Fibroblast of lung (primary cell): ENCODE measurements around the gene CDKAL1. TPM values are rescaled to one million over a fixed set of nuclear protein-coding genes. Genes with fewer than 3 reads are reported as not detected.
"Not testable (repeated sequence)": the region's sequence is repeated elsewhere in the genome, so short reads cannot be mapped to it uniquely, and the experiment has no call there.

Experiments
- DNase-seq, 2 donors: peaks; one replicate each; pipeline versions ENCODE4 v3.0.0 to v3.0.0-alpha.2; 2010; ENCODE audit warnings: low read depth in 2 of 2
- H2AFZ ChIP-seq: 2 replicates; pipeline ENCODE4 v1.5.1; 2012; ENCODE audit warnings: low read length, control low read depth, inconsistent platforms
- H3K27ac ChIP-seq: 2 replicates; pipeline ENCODE4 v1.5.1; 2011; ENCODE audit warnings: low read length, control low read depth; ENCODE audit not compliant: insufficient read depth
- H3K27me3 ChIP-seq: 2 replicates; pipeline ENCODE4 v1.5.1; 2011; ENCODE audit warnings: mild to moderate bottlenecking, low read length; ENCODE audit not compliant: control insufficient read depth, insufficient read depth
- H3K36me3 ChIP-seq: 2 replicates; pipeline ENCODE4 v1.5.1; 2011; ENCODE audit warnings: low read length; ENCODE audit not compliant: control insufficient read depth, insufficient read depth
- H3K4me1 ChIP-seq: 2 replicates; pipeline ENCODE4 v1.5.1; 2011; ENCODE audit warnings: low read length; ENCODE audit not compliant: control insufficient read depth, insufficient read depth; ENCODE audit errors: extremely low read depth
- H3K4me2 ChIP-seq: 2 replicates; pipeline ENCODE4 v1.5.1; 2011; ENCODE audit warnings: low read length, control low read depth; ENCODE audit not compliant: insufficient read depth; ENCODE audit errors: extremely low read depth
- H3K4me3 ChIP-seq, 4 experiments: fragments of 200-600 bp in 1 of 4; sonication (generic) in 1 of 4; replicated peaks in 1 of 4; 2 replicates each; pipeline ENCODE4 v1.5.1; 2011 to 2016; ENCODE audit warnings: low read length in 4 of 4, low read depth in 3 of 4, mild to moderate bottlenecking in 3 of 4, control low read depth in 2 of 4, inconsistent platforms in 1 of 4, mixed read lengths in 1 of 4; ENCODE audit not compliant: insufficient read depth in 1 of 4; ENCODE audit errors: control extremely low read depth in 1 of 4
- H3K79me2 ChIP-seq: 2 replicates; pipeline ENCODE4 v1.5.1; 2012; ENCODE audit warnings: mild to moderate bottlenecking, low read length, inconsistent platforms; ENCODE audit not compliant: control insufficient read depth, insufficient read depth
- H3K9ac ChIP-seq: 2 replicates; pipeline ENCODE4 v1.5.1; 2011; ENCODE audit warnings: mild to moderate bottlenecking, low read length, control low read depth; ENCODE audit not compliant: insufficient read depth
- H3K9me3 ChIP-seq: 2 replicates; pipeline ENCODE4 v1.5.1; 2012; ENCODE audit warnings: low read depth, low read length; ENCODE audit not compliant: control insufficient read depth, insufficient read depth
- H4K20me1 ChIP-seq: 2 replicates; pipeline ENCODE4 v1.5.1; 2011; ENCODE audit warnings: low read length; ENCODE audit not compliant: control insufficient read depth, insufficient read depth; ENCODE audit errors: extremely low read depth
- EZH2 ChIP-seq: IDR thresholded peaks from 2 replicates; pipeline ENCODE4 v1.5.1; 2012; ENCODE audit warnings: low read length, control low read depth, mild to moderate bottlenecking; ENCODE audit errors: missing control alignments
- polyA plus RNA-seq, 2 donors: library from polyadenylated mRNA; depleted of rRNA in 1 of 2; stranded (reverse) in 1 of 2; unstranded in 1 of 2; fragments of >200 nt; gene quantifications; 2 replicates each; pipeline ENCODE4 v1.2.1, GENCODE V29; 2011 to 2012; ENCODE audit warnings: missing spikeins in 1 of 2
- total RNA-seq: library from RNA; depleted of rRNA; stranded (reverse); fragments of >200 nt; gene quantifications from 2 replicates; pipeline ENCODE4 v1.2.1, GENCODE V29; 2014
- TF ChIP-seq, protein P1 (sequence below), 2 donors: IDR thresholded peaks in 1 of 2; conservative IDR thresholded peaks in 1 of 2; 1 replicate in 1 of 2; 2 replicates in 1 of 2; pipeline ENCODE4 v1.5.1; 2011 to 2012; ENCODE audit warnings: low read length in 2 of 2, control low read depth in 1 of 2, inconsistent platforms in 1 of 2, low read depth in 1 of 2, mild to moderate bottlenecking in 1 of 2

The CDKAL1 gene
- total and polyA plus RNA-seq, 2 donors (not counting 1 experiment from before 2014, with no cell fraction given): 7.4 to 15.0 TPM

- Histone ChIP-seq H2AFZ (no peak overlapping the region), H3K36me3 (no peaks in the 10 kb centered on the region), H3K4me2 (no peak overlapping the region), H3K4me1 (no peaks in the 10 kb centered on the region), H3K9me3 (no peaks in the 10 kb centered on the region), H3K27me3 (no peaks in the 10 kb centered on the region), H3K9ac (no peak overlapping the region), H4K20me1 (no peaks in the 10 kb centered on the region), H3K4me3 (no peak overlapping the region), H3K79me2 (no peaks in the 10 kb centered on the region), H3K27ac (no peak overlapping the region)
- TF ChIP-seq, protein P1, sequence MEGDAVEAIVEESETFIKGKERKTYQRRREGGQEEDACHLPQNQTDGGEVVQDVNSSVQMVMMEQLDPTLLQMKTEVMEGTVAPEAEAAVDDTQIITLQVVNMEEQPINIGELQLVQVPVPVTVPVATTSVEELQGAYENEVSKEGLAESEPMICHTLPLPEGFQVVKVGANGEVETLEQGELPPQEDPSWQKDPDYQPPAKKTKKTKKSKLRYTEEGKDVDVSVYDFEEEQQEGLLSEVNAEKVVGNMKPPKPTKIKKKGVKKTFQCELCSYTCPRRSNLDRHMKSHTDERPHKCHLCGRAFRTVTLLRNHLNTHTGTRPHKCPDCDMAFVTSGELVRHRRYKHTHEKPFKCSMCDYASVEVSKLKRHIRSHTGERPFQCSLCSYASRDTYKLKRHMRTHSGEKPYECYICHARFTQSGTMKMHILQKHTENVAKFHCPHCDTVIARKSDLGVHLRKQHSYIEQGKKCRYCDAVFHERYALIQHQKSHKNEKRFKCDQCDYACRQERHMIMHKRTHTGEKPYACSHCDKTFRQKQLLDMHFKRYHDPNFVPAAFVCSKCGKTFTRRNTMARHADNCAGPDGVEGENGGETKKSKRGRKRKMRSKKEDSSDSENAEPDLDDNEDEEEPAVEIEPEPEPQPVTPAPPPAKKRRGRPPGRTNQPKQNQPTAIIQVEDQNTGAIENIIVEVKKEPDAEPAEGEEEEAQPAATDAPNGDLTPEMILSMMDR (conservative IDR thresholded peaks at IDR 0.05 in 1 of 2, IDR thresholded peaks at IDR 0.05 in 1 of 2; ENCODE audit: low read depth in 1 of 2, low read length in 2 of 2): no peak
- no peak for TF ChIP-seq EZH2
- DNase-seq: no peak
Observed at GRCh38 chr6:20498041-20498385, 36.2 kb upstream of the CDKAL1 start.

DNA sequence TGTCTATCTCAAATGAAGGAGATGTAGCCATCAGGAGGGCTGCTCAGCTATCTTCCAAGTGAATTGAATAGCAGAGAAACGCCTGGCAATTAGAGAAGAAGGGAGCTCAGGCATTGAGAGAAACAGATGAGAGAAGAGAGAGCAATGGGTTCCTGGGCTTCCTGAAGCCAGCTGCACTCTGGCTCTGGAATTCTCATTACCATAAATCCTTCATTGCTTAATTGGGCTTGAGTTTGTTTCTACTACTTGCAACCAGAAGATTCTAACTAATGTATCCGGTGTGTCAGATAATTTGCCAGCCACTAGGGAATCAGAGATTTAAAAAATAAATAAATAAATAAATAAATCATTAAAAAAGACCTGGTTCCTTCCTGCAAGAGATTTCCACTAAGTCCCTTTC, 25.0 kb upstream of the CDKAL1 start:
- no peak overlapping the region for H3K27ac ChIP-seq
- H3K4me3 ChIP-seq: no peak overlapping the region
- no peaks in the 10 kb centered on the region for H3K4me1 ChIP-seq
- H2AFZ ChIP-seq: no peak overlapping the region
- H3K79me2 ChIP-seq: no peaks in the 10 kb centered on the region
- H3K27me3 ChIP-seq: no peaks in the 10 kb centered on the region
- DNase-seq: no peak
- no peaks in the 10 kb centered on the region for H3K9me3 ChIP-seq
- no peak overlapping the region for H3K9ac ChIP-seq
- no peak for TF ChIP-seq EZH2
- no peaks in the 10 kb centered on the region for H3K36me3 ChIP-seq
- no peaks in the 10 kb centered on the region for H4K20me1 ChIP-seq
- no peak overlapping the region for H3K4me2 ChIP-seq

DNA sequence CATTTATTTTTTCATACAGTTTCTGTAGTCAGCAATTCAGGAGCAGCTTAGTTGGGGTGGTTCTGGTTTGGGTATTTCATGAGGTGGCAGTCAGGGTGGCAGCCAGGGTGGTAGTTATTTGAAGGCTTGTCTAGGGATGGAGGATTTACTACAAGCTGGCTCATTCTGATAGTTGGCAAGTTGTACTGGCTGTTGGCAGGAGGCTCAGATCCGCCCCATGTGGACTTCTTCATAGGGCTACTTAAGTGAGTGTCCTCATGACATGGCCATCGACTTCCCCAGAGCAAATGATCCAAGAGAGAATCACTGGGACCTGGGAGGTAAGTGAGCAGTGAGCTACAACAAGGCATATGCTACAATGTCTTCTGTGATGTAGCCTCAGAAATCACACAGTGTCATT, 22.4 kb upstream of the CDKAL1 start:
- no peak for DNase-seq
- Histone ChIP-seq H3K27me3 (no peaks in the 10 kb centered on the region), H2AFZ (no peak overlapping the region), H3K36me3 (no peaks in the 10 kb centered on the region), H3K4me2 (no peak overlapping the region), H3K4me1 (no peaks in the 10 kb centered on the region), H3K79me2 (no peaks in the 10 kb centered on the region), H3K27ac (no peak overlapping the region), H3K9ac (no peak overlapping the region), H4K20me1 (no peaks in the 10 kb centered on the region), H3K4me3 (no peak overlapping the region), H3K9me3 (no peaks in the 10 kb centered on the region)
- TF ChIP-seq, protein P1 (conservative IDR thresholded peaks at IDR 0.05 in 1 of 2, IDR thresholded peaks at IDR 0.05 in 1 of 2; ENCODE audit: low read depth in 1 of 2, low read length in 2 of 2): no peak
- TF ChIP-seq EZH2: no peak

DNA sequence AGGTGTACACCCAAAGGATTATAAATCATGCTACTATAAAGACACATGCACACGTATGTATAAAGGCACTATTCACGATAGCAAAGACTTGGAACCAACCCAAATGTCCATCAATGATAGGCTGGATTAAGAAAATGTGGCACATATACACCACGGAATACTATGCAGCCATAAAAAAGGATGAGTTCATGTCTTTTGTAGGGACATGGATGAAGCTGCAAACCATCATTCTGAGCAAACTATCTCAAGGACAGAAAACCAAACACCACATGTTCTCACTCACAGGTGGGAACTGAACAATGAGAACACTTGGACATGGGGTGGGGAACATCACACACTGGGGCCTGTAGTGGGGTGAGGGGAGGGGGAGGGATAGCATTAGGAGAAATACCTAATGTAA, 9.0 kb upstream of the CDKAL1 start:
- H3K79me2 ChIP-seq, H2AFZ ChIP-seq, H3K9ac ChIP-seq, H3K27ac ChIP-seq, H3K4me1 ChIP-seq, H4K20me1 ChIP-seq, H3K4me3 ChIP-seq, H3K36me3 ChIP-seq, DNase-seq, H3K9me3 ChIP-seq, H3K27me3 ChIP-seq, H3K4me2 ChIP-seq: not testable (repeated sequence)
